Transverse colon (tissue), 4 donors: ENCODE measurements around the gene CELSR3.

Experiments used
- EP300 ChIP-seq: sonication (generic); formaldehyde crosslinking; IDR thresholded peaks from one replicate; pipeline ENCODE4 v1.6.1; 2017; ENCODE audit warnings: antibody characterized with exemption, low read depth
- POLR2A ChIP-seq: fragments of 450-650 bp; IDR thresholded peaks from one replicate; pipeline ENCODE4 v1.6.1; 2016; ENCODE audit warnings: antibody characterized with exemption, mild to moderate bottlenecking, moderate library complexity
- POLR2AphosphoS5 ChIP-seq, 3 donors: sonication (generic); formaldehyde crosslinking; IDR thresholded peaks; one replicate each; pipeline ENCODE4 v1.6.1; 2016; ENCODE audit warnings: antibody characterized with exemption in 3 of 3
- TF ChIP-seq, protein P1 (sequence below), 5 experiments: fragments of 200-600 bp in 3 of 5; fragments of 450-650 bp in 2 of 5; sonication (generic) in 3 of 5; IDR thresholded peaks; 1 replicate in 2 of 5; 2 replicates in 3 of 5; pipeline ENCODE4 v1.5.1; 2016 to 2017; ENCODE audit warnings: antibody characterized with exemption in 5 of 5, inconsistent platforms in 3 of 5, mild to moderate bottlenecking in 2 of 5, moderate library complexity in 1 of 5

DNA sequence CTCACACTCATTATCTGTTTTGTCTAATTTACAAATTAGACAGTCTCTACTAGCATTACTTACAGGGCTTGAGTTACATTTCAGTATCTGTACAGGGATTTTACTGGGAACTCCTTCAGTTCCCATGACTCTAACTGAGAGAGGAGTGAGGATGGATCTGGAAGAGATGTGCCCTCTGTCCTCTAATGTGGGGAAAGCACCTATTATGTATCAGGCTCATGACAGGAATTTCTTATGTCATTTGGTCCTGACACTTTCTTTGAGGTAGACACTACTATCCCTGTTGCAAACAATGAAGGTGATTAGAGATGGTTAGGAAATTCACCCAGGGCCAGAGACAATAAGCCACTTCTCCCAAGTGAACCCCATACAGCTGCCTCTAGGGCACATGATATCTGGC is 33.9 kb upstream of the CELSR3 start:
- TF ChIP-seq, protein P1, sequence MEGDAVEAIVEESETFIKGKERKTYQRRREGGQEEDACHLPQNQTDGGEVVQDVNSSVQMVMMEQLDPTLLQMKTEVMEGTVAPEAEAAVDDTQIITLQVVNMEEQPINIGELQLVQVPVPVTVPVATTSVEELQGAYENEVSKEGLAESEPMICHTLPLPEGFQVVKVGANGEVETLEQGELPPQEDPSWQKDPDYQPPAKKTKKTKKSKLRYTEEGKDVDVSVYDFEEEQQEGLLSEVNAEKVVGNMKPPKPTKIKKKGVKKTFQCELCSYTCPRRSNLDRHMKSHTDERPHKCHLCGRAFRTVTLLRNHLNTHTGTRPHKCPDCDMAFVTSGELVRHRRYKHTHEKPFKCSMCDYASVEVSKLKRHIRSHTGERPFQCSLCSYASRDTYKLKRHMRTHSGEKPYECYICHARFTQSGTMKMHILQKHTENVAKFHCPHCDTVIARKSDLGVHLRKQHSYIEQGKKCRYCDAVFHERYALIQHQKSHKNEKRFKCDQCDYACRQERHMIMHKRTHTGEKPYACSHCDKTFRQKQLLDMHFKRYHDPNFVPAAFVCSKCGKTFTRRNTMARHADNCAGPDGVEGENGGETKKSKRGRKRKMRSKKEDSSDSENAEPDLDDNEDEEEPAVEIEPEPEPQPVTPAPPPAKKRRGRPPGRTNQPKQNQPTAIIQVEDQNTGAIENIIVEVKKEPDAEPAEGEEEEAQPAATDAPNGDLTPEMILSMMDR (IDR thresholded peaks at IDR 0.05) = no peak
- TF ChIP-seq POLR2A = no peak
- no peak for TF ChIP-seq POLR2AphosphoS5 (IDR thresholded peaks at IDR 0.05)
- TF ChIP-seq EP300 = no peak
